GM18951 (cell line): ENCODE data around the gene STX10.
A peak's percentile ranks its signal among the peaks of the same experiment; 100 is the strongest.

Experiments
- POLR2A ChIP-seq: IDR thresholded peaks from 4 replicates; pipeline ENCODE4 v1.6.1; 2011; ENCODE audit warnings: mild to moderate bottlenecking; ENCODE audit not compliant: insufficient read length, insufficient read depth; ENCODE audit errors: extremely low read depth
- in situ Hi-C: fragments of 300-500 bp; cut with MboI; formaldehyde crosslinking; loops from one replicate; pipeline ENCODE4 v1.12.0; 2022; ENCODE audit warnings: low sequenced_read_pairs, mixed read lengths, inconsistent platforms; ENCODE audit not compliant: unreplicated experiment

Gene STX10

DNA sequence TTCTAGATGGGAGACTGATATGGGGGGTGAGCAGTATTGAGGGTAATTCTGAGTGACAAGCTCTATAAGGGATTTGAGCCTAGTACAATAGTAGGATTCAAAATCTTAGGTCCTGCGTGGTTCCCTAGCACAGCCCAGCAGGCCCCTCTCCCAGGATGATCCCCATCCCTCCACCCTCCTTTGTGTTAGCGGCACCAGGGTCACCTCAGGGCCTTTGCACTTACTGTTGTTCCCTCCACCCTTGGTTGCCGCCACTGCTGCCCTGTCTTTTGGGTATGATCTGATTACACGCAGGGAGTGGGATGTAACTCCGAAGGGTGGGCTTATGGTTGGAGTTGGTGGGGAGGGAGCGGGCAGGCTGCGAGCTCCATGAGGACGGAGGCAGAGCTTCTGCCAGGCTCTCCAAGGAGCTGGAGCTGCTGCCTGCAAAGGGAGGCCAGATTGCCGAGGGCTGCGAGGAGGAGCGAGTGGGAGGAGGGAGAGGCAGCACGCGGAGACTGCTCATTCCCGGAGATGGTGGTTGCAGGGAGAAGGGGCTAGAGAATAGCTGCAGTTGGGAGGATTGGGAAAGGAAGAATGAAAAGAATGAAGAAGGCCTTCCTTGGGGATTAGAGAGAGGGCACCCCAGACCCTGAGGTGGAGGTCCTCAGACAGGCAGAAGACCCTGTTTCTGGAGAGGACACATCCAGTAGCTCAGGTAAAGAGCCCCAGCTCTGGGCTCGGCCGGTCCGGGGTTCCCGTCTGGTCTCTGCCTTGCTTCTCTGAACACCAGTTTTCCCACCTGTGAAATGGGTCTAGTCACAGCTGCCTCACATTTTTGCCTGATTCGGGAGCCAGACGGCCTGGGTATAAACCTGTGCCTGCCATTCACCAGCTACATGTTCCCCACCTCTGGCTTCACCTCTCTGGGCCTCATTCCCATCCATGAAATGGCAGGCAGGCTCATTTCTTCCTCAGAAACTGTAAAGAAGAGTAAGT is 26.9 kb downstream of the STX10 start:
- TF ChIP-seq POLR2A = no peak
- in situ Hi-C loops = no loop called here

GRCh38 chr19:13122275-13122878 is 27.8 kb downstream of the STX10 start:
- no peak for TF ChIP-seq POLR2A
- in situ Hi-C loops = no loop called here

DNA sequence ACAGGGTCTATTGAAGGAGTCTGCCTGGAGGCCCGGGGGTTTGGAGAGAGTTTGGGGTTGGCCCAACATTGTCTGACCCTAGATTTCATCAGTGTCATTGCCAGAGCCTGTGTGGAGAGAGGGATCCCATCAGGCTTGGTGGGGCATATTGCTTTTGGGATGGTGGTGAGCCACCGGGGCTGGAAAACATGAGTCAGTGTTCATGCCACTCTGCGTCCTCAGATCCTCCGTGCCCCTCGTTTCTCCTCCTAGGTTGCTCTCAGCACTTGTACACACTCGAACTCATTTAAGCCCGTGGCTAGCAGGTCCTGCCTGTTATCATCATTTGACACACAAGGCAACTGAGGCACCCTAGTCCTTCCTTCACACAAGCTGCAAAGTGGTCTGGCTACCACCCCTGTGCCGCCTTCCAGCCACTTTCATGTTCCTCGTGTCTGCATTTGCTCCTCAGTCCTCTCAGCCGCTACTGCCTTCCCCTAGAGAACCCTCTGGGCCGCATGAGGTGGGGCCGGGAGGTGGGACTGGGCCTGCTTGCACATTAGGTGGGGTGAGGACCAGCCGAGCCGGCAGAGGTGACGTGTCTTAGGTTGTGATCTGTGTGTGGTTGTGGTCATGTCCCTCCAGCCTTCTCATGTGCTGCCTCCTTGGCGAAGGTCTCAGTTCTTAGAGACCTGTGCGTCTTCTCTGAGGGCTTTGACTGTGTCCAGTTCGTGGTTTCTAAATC is 28.5 kb downstream of the STX10 start:
- no peak for TF ChIP-seq POLR2A
- in situ Hi-C loops = no loop called here

DNA sequence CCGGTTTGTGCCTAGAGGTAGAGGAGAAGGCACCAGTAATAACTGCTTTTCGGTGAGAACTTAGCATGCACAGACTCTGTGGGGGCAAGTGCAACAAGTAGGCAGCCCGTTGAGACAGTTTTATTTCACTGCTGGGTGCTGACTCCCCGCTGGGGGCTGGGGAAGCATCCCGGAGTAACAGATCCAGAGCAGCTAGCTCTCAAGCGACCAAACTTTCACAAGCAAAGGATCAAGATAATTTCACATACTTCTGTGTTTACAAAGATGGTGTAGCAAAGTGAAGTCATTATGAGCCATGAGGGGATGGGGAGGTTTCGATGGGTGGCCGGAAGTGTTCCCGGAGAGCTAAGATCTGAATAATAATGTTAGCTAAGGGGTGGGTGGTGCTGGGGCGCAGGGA is 29.4 kb downstream of the STX10 start:
- in situ Hi-C loops = no loop called here
- no peak for TF ChIP-seq POLR2A

DNA sequence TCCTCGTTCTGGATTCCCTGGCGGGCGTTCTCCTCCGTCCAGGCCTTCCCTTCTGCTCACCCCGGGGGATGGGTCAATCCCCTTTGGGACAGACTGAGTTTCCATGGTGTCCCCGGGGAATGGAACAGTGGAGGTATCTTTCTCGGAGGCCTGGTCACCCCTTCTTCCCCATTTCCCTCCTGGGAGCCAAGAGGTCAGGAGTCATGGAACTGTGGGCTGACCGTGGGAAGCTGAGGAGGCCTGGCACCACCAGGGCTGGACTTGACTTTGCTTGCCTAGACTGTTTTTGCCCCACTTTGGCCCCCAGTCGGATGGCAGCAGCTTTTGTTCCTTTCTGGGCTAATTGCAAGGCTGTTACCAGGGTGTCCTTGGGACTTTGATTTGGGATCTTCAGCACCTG is 30.1 kb downstream of the STX10 start:
- in situ Hi-C loops = no loop called here
- TF ChIP-seq POLR2A = no peak

- TF ChIP-seq POLR2A = no peak
- in situ Hi-C loops = no loop called here
These were observed 30.5 kb downstream of the STX10 start for GRCh38 chr19:13119627-13120026.

DNA sequence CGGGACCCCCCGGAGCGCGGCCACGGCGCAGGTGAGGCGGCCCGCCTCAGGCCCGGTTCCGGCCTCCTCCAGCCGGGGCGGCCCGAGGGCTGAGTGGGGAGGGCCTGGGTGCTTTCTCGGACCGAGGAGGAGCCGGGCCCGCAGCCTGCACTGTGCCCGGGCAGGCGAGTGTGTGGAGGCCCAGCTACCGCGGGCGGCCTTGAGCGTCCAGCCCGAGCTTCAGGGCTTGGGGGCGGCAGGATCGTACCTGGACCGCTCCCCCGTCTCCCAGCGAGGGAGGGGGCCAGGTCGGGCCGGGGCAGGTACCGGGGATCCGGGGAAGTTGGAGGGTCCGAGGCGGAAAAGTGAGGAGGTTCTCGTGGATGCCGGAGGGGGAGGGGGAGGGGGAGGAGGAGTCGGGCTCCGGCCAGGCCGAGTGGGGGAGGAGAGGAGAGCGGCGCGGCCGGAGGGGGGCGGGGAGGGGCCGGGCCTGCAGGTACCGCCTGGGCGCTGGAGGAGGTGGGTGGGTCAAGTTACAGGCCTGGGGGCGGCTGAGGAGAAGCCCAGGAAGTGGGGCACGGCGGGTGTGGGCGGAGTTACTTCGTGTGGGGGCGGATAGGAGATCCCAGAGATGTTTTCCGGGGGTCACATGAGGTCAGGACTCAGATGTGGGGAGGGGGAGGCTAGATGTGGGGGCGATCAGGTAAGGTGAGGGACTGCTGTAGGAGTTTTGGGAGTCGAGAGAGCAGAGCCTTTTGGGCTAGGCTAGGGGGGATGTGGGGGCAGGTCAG is 31.6 kb downstream of the STX10 start:
- TF ChIP-seq POLR2A = no peak
- in situ Hi-C loops = no loop called here

DNA sequence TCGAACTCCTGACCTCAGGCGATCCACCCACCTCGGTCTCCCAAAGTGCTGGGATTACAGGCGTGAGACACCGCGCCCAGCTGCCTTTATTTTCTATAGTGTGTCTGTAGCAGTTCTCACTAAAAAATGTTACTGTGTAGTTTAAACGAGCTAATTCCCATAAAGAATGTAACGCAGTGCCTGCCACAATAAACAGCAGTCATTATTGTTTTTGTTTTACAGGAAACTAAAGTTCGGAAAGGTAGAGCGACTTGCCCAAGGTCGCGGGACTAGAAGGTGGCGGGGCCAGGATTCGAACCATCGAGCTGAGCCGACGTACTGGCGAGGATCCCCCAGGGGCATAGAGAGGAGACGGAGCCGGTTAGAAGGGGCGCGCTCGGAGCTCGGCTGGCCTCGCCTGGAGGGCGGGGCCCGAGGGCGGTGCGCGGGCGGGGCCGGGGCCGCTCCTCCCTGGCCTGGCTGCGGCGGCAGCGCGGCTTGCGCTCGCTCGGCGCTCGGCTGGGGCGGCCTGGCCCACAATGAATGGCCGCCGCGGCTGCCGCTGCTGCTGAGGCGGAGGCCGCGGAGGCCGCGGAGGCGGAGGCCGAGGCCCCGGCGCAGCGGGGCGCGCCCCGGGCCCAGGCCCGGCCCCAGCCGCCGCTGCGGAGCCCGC is 32.3 kb downstream of the STX10 start, which contains the start of gene NACC1:
NACC1 (plus strand) TSS at position 493 of the 652 bp plus-strand sequence. CDS start 16,944 bp downstream, outside the sequence.
- in situ Hi-C loops = no loop called here

DNA sequence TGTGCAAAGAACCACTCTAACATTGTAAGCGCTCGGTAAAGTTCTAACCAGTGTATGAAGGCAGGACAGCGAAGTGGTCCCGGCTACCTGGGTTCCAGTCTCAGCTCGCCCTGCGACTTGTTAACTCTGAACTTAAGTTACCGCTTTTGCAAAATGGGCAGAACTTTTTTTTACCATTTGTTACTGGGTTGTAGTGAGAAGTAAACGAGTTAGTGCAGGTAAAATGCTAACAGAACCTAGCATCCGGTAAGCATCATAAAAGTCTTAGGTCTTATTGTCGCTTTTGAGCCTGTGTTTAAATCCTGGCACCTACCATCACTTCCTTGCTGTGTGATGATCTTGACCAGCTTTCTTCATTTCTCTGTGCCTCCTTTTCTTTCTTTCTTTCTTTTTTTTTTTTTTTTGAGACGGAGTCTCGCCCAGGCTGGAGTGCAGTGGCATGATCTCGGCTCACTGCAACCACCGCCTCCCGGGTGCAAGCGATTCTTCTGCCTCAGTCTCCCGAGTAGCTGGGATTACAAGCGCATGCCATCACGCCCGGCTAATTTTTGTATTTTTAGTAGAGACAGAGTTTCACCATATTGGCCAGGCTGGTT is 32.9 kb downstream of the STX10 start:
- in situ Hi-C loops = no loop called here
- TF ChIP-seq POLR2A = no peak

More for the DNA sequence above, 32.3 kb downstream of the STX10 start, which contains the start of gene NACC1:
- peak; percentile 70 for TF ChIP-seq POLR2A

DNA sequence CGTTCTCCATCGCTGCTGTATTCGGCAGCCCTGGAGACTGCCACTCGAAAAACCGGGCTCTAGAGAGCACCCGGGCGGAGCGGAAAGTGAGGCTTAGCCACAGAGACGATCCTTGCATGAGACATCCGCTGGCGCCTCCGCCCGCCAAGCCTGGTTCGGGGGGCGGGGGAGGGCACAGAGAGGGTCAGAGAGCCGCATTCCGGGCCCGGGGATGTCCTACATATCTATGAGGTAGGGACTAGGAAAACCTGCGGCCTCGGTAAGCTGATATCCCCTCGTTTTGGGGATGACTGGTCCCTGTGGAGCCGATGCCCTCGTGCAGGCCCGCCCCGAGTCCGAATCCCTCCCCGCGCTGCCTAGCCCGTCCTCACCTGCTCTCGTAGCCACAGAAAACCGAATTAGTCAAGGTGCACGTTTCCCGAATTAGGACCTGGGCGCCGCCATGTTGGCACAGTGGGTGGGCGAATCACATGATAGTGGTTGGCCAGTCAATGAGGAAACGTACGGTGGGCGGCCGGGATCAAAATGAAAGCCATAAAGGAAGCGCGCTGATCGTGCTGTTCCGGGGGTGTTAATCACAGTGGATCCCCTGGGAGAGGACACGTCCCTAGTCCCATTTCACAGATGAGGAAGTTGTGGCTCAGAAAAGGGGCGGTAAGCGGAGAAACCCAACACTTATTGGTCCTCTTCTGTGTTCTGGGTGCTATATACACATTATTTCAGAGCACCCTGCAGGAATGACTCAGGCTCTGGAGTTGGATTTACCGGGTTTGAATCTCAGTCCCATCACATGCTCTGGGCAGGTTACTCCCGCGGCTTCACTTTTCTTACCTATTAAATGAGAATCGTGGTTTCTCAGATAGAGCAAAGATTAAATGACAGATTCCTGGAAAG is 33.6 kb downstream of the STX10 start, which contains the start of gene TRMT1:
TRMT1 (minus strand) TSS at position 459 of the 894 bp plus-strand sequence; CDS start at position 118, 341 bp downstream.
- in situ Hi-C loops = no loop called here
- peak; percentile 49 for TF ChIP-seq POLR2A

GRCh38 chr19:13115936-13116281 is 34.3 kb downstream of the STX10 start:
- in situ Hi-C loops = no loop called here
- no peak for TF ChIP-seq POLR2A

DNA sequence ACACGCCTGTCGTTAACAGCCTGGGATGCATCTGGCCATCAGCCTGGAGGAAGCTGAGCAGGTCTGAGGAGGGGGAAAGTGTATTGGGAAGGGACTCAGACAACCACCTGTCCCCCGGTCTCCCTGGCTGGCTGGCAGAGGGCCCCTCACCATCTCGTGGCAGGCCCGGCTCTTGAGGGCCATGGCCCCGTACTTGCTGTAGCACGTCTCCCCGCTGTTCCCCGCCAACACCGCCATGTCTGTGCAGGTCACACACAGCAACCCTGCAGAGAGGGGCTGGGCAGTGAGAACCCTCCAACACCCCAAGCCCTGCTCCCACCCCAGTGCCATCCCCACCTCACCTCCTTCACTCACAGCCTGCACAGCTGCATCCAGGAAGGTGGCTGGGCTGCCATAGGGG is 37.6 kb downstream of the STX10 start:
- TF ChIP-seq POLR2A = no peak
- in situ Hi-C loops = no loop called here
